Measurements from ENCODE around the gene TSPYL2.

GRCh38 chrX:53093748-53094581, 11.8 kb downstream of the TSPYL2 start, which contains the start of gene KANTR:
- TF ChIP-seq CTCF (IDR thresholded peaks at IDR 0.05) (peak in 1 of 3 donors; percentile 0), POLR2A (IDR thresholded peaks at IDR 0.05) (peak; percentile 63), EP300 (IDR thresholded peaks at IDR 0.05) (no peak)

All from ovary (tissue), 3 donors.